Activated T-helper 1 cell treated with anti-CD3 and anti-CD28 coated beads, Interleukin-12 subunit alpha, Interleukin-12 subunit beta, Interleukin-2, Interleukin-4 antibody, amounts not matched to agents 30 ng/mL and 10 ng/mL and 1 ng/mL, durations not matched to agents 14 hours and 24 hours and 36 hours (primary cell): ENCODE data around the gene PDE3A. TPM values are rescaled to one million over a fixed set of nuclear protein-coding genes. Genes with fewer than 3 reads are reported as not detected.

Experiments used
- DNase-seq: peaks from one replicate; pipeline ENCODE4 v3.0.0; 2021; ENCODE audit warnings: low spot score
- H3K27ac Mint-ChIP-seq: one replicate; pipeline ENCODE4 v1.8.0; 2021; ENCODE audit warnings: mild to moderate bottlenecking, mixed read lengths
- H3K27me3 Mint-ChIP-seq: one replicate; pipeline ENCODE4 v1.8.0; 2022; ENCODE audit warnings: mild to moderate bottlenecking, moderate library complexity, mixed read lengths; ENCODE audit not compliant: insufficient read depth
- H3K36me3 Mint-ChIP-seq: one replicate; pipeline ENCODE4 v1.8.0; 2021; ENCODE audit warnings: low read depth, mixed read lengths
- H3K4me1 Mint-ChIP-seq: one replicate; pipeline ENCODE4 v1.8.0; 2021; ENCODE audit warnings: low read depth, mixed read lengths
- H3K4me3 Mint-ChIP-seq: one replicate; pipeline ENCODE4 v1.8.0; 2021; ENCODE audit warnings: mild to moderate bottlenecking, moderate library complexity, mixed read lengths
- H3K9me3 Mint-ChIP-seq: one replicate; pipeline ENCODE4 v1.8.0; 2021; ENCODE audit warnings: mixed read lengths
- intact Hi-C: fragments of 100-400 bp; cut with micrococcal nuclease; formaldehyde crosslinking; loops from one replicate; pipeline ENCODE4 v1.15.1; 2024
- total RNA-seq: library from RNA; stranded (reverse); gene quantifications from 2 replicates; pipeline ENCODE4 v1.2.3, GENCODE V29; 2022

PDE3A gene
- total RNA-seq, 1 donor from 2014 or later, result not detected

DNA sequence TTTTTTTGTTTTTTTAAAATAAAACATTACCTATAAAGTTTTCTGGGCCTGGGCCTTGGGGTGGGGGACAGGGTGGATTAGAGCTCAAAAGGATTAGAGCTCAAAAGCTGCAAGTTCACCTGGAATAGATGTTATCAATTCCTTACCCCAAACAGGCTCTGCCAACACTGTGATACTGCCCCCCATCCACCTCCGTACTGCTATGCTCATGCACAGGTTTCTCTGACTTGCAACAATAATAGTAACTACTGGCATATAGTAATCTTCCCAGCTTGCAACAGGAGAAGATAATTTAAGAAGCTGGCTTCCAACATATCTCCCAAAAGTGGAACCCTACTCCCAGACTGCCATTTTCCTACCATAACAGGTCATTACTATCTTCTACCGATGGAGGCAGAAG is 275.5 kb downstream of the PDE3A start:
- Mint-ChIP-seq H3K4me3 (no peak overlapping the region), H3K4me1 (no peaks in the 10 kb centered on the region), H3K27ac (no peak overlapping the region), H3K27me3 (no peaks in the 10 kb centered on the region), H3K36me3 (no peaks in the 10 kb centered on the region), H3K9me3 (no peaks in the 10 kb centered on the region)
- intact Hi-C loops, result no loop called here
- no peak for DNase-seq

DNA sequence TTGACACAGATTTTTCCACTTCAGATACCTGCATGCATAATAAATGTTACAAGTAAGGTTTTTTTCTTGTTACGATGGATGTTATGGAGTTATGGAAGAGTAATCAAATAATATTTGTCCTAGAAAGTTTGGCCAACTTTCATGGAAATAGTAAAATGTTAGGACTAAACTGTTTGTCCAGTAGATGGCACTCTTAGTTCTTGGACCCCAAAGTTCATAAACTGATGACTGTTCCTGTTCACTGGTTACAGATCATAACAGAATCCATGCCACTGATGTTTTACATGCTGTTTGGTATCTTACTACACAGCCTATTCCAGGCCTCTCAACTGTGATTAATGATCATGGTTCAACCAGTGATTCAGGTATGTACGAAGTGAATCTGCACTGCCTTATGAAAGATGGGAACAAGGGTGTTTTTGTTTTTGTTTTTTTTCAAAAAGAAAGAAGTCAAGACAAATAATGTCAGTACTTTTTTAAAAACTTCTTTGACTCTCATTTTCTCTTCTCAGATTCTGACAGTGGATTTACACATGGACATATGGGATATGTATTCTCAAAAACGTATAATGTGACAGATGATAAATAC is 278.0 kb downstream of the PDE3A start:
- Mint-ChIP-seq H3K9me3 (no peaks in the 10 kb centered on the region), H3K4me1 (no peaks in the 10 kb centered on the region), H3K4me3 (no peak overlapping the region), H3K27ac (no peak overlapping the region), H3K36me3 (no peaks in the 10 kb centered on the region), H3K27me3 (no peaks in the 10 kb centered on the region)
- intact Hi-C loops, result loop anchor here (2.0 kb wide), 1 partner anchor 524 kb away; no protein-coding TSS in a partner anchor
- DNase-seq, result no peak

DNA sequence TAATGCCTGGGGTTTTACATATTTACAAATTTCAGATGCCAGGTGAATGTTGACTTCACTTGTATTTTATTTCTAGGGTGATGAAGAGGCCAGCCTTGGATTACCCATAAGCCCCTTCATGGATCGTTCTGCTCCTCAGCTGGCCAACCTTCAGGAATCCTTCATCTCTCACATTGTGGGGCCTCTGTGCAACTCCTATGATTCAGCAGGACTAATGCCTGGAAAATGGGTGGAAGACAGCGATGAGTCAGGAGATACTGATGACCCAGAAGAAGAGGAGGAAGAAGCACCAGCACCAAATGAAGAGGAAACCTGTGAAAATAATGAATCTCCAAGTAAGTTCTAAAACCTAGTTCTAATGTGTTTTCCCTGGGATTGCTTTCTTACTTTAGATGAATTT is 285.5 kb downstream of the PDE3A start:
- intact Hi-C loops, result no loop called here

DNA sequence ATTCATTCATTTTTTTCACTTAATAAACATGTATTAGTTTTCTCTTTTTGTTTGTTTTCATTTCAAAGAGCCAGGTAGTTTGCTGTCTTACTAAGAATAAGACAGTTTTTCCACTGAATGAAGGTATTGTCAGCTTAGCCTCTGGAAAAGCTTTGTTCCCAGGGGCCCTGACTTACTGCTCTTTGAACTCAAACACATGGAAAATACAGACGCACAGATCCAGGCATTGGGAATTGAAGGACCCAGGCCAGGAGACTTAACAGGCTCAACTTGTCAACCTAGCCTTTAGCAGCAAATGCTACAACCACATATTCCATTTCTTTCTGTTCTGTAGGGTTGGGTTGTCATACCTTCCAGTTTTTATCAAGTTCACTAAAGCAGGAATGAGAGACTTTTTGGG is 288.3 kb downstream of the PDE3A start:
- H3K27ac Mint-ChIP-seq, result no peak overlapping the region
- intact Hi-C loops, result no loop called here

More for the DNA sequence above, 285.5 kb downstream of the PDE3A start:
- Mint-ChIP-seq H3K27me3 (no peaks in the 10 kb centered on the region), H3K4me3 (no peak overlapping the region), H3K4me1 (no peaks in the 10 kb centered on the region), H3K9me3 (no peaks in the 10 kb centered on the region), H3K36me3 (no peaks in the 10 kb centered on the region), H3K27ac (no peak overlapping the region)
- no peak for DNase-seq

DNA sequence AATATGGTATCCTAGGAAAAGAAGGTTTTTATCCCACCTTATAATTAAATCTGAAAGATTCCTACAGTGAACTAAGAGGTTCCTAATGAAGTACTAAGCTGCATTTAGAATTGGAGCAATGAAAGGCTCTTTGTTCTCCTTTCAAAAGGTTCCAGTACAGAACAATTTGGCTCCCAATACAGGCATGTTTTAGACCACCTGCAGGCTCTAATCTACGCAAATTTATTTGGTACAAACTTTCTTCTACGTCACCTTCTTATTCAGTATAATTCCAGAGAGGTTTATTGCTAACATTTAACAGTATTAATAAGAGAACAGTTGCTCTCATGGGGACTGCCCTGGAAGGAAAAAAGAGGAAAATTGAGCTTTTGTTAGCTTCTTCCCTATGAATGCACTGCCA is 289.2 kb downstream of the PDE3A start:
- no peak overlapping the region for H3K4me3 Mint-ChIP-seq
- no peaks in the 10 kb centered on the region for H3K4me1 Mint-ChIP-seq
- peaks cover 29% of the 10 kb centered on the region for H3K9me3 Mint-ChIP-seq
- no peak for DNase-seq
- no peak overlapping the region for H3K27ac Mint-ChIP-seq
- no peaks in the 10 kb centered on the region for H3K27me3 Mint-ChIP-seq
- no peaks in the 10 kb centered on the region for H3K36me3 Mint-ChIP-seq
- intact Hi-C loops, result no loop called here

More for the DNA sequence above, 288.3 kb downstream of the PDE3A start:
- no peaks in the 10 kb centered on the region for H3K36me3 Mint-ChIP-seq
- H3K4me1 Mint-ChIP-seq, result no peaks in the 10 kb centered on the region
- no peak for DNase-seq
- peaks cover 20% of the 10 kb centered on the region for H3K9me3 Mint-ChIP-seq
- H3K4me3 Mint-ChIP-seq, result no peak overlapping the region
- no peaks in the 10 kb centered on the region for H3K27me3 Mint-ChIP-seq

DNA sequence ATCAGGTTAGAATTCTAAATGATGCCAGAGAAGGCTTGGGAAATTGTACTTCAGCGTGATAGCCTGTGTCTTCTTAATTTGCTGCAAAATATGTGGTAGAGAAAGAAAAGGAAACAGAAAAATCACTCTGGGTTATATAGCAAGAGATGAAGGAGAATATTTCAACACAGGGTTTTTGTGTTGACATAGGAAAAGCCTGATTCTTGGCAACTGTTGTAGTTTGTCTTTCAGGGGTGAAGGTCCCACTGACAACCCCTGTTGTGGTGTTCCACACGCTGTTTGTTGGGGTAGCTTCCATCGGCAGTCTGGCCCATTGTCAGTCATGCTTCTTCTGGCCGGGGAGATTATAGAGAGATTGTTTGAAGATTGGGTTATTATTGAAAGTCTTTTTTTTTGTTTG is 313.0 kb downstream of the PDE3A start:
- no peaks in the 10 kb centered on the region for H3K27me3 Mint-ChIP-seq
- intact Hi-C loops, result no loop called here
- H3K27ac Mint-ChIP-seq, result no peak overlapping the region
- H3K4me3 Mint-ChIP-seq, result no peak overlapping the region
- H3K36me3 Mint-ChIP-seq, result no peaks in the 10 kb centered on the region
- no peak for DNase-seq
- H3K9me3 Mint-ChIP-seq, result peaks cover 17% of the 10 kb centered on the region
- no peaks in the 10 kb centered on the region for H3K4me1 Mint-ChIP-seq

DNA sequence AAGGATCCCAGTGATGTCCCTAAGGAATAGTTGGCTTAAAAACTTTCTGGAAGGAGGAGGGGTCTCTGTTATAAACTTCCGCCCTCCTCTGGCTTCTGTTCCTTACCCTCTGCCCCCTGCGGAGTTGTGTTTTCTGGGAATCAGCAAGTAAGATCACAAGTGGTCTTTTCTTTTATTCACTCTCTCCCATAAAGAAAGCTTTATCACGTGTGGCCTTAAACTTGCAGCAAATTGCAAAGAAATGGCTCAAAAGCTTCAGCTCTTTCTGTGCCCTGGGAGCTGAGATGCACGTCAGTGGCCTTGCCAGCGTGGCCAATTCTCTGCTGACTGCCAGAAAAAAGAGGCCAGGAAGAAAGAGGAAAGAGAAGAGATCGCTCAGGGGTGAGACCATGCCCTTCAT is 326.9 kb downstream of the PDE3A start, which contains the start of gene SLCO1C1:
Gene SLCO1C1, plus strand, starts transcription at position 101 of the 400 bp plus-strand sequence. CDS start 4,245 bp downstream, outside the sequence.
- Mint-ChIP-seq H3K4me3 (no peak within 1 kb of the TSS), H3K4me1 (no peaks in the 10 kb centered on the region), H3K27ac (no peak within 1 kb of the TSS), H3K27me3 (no peaks in the 10 kb centered on the region), H3K9me3 (no peaks in the 10 kb centered on the region), H3K36me3 (no peaks in the 10 kb centered on the region)
- DNase-seq, result no peak
- intact Hi-C loops, result no loop called here

DNA sequence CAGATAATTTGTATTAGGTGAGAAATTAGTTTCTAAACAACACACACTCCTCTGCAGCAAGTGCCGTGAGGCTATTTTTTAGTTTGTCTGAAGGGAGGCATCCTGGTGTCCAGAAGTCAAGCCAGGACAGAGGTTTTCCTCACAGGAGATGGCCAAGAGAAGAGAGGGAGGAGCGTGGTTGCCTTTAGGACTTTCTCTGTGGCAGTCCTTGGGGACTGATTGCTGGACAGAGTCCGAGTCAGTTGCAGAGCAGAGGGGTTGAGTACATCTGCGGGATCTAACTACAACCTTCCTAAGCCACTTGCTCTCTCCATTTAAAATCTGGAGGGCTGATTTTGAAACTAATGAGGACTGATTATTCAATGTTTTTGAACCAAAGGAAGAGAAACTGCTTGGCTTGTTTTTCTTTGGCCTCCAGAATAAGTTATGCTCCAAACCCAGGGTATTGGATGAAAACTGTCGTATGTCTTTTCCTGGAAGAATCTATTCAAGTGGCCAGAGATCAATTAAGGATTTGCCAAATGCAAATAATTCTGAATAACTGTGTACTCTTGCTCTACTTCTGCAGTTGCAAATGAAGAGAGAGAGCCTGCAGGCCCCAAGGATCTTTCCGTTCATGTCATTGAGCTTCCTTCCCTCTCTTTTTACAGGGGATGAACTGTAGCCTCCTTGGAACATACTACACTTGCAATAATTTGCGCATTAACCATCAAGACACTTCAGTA is 328.0 kb downstream of the PDE3A start:
- intact Hi-C loops, result no loop called here
- Mint-ChIP-seq H3K27ac (no peak overlapping the region), H3K4me3 (no peak overlapping the region), H3K9me3 (no peaks in the 10 kb centered on the region), H3K36me3 (no peaks in the 10 kb centered on the region), H3K4me1 (no peaks in the 10 kb centered on the region), H3K27me3 (no peaks in the 10 kb centered on the region)
- no peak for DNase-seq

DNA sequence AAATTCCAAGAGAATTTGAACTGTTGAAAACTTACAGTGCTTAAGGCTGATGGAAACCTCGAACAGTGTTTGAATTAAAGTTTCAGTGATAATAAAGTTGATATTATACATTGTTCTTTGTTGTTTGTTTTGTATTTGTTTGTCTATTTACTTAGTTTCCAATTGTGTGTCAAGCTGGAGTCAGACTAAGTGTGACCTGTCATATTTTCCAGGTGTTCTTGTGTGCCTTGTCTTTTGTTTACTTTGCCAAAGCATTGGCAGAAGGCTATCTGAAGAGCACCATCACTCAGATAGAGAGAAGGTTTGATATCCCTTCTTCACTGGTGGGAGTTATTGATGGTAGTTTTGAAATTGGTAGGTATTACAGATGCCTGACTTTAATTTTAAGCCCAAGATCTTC is 332.8 kb downstream of the PDE3A start:
- Mint-ChIP-seq H3K27ac (no peak overlapping the region), H3K36me3 (no peaks in the 10 kb centered on the region), H3K9me3 (no peaks in the 10 kb centered on the region), H3K4me3 (no peak overlapping the region), H3K27me3 (no peaks in the 10 kb centered on the region), H3K4me1 (no peaks in the 10 kb centered on the region)
- DNase-seq, result no peak
- intact Hi-C loops, result no loop called here

DNA sequence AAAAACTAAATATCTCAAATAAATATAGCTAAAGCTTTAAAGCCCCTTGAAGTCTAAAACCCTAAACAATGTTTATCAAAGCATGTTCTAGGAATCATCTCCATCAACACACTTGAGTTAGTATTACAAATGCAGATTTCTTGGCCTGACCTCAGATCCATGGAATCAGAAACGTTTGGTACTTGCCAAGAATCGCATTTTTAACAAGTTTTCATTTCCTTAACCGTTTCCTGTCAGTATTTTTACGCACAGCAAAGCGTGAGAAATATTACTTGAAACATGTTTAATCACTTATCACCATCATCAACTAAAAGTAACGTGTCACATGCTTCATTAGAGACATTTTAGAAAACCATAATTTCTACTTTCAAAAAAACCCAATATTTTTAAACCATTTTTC is 336.5 kb downstream of the PDE3A start:
- intact Hi-C loops, result no loop called here
- Mint-ChIP-seq H3K27me3 (no peaks in the 10 kb centered on the region), H3K27ac (no peak overlapping the region), H3K4me3 (no peak overlapping the region), H3K9me3 (no peaks in the 10 kb centered on the region), H3K36me3 (no peaks in the 10 kb centered on the region), H3K4me1 (no peaks in the 10 kb centered on the region)
- DNase-seq, result no peak

DNA sequence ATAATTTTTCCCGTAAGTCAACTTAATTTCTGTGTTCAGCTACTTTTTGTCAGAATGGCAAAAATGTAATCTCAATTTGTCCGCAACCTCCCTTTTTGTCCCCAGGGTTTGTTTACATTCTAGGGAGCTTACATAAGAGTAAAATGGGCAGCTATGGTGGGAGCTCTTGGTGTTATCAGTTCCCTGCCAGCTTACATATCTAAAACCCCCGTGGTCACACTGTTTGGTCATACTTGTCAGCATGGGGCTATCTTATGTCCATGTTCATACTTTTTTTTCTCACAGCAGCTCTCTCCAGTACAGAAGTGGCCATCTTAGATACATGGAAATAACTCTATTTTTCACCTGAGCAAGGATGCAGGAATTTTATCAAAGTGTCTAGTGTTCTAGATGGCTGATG is 343.5 kb downstream of the PDE3A start:
- Mint-ChIP-seq H3K36me3 (no peaks in the 10 kb centered on the region), H3K27ac (no peak overlapping the region), H3K27me3 (no peaks in the 10 kb centered on the region), H3K4me3 (no peak overlapping the region), H3K9me3 (no peaks in the 10 kb centered on the region), H3K4me1 (no peaks in the 10 kb centered on the region)
- intact Hi-C loops, result no loop called here
- DNase-seq, result no peak

DNA sequence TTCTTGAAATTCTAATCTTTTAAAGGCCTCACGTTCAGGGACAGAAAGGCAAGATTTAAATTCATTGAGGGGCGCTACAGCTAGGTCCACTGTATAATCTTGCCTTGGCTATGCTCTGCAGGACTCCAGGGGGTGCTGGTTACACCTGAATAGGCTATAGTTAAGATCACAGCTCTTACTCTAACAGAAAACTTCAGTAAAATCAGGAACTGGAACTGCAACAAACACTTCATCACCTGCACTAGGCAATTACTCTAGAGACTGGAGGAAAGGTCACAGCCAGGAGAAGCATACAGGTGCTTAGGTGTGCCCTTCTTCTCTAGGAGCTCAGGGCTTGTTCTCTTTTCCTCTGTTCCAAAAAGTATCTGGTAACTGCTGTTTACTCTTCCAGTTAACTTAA is 347.7 kb downstream of the PDE3A start:
- Mint-ChIP-seq H3K27me3 (no peaks in the 10 kb centered on the region), H3K27ac (no peak overlapping the region), H3K36me3 (no peaks in the 10 kb centered on the region), H3K9me3 (no peaks in the 10 kb centered on the region), H3K4me3 (no peak overlapping the region), H3K4me1 (no peaks in the 10 kb centered on the region)
- DNase-seq, result no peak
- intact Hi-C loops, result no loop called here

DNA sequence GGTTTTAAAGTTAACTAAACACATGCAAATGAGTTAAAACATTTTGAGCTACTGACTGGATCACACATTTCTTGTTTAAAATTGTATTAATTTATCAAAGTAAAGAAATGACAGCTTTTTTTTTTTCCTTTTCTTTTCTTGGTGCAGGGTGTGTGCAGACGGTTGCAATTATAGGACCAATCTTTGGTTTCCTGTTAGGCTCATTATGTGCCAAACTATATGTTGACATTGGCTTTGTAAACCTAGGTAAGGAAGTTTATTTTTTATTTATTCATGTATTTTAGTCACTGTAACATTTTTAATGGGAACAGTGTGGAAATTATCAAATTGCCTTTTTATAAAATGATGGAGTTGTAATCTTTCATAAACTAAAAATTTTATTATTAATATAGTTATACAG is 348.6 kb downstream of the PDE3A start:
- no peak overlapping the region for H3K4me3 Mint-ChIP-seq
- no peak overlapping the region for H3K27ac Mint-ChIP-seq
- DNase-seq, result no peak
- intact Hi-C loops, result no loop called here
- H3K9me3 Mint-ChIP-seq, result no peaks in the 10 kb centered on the region
- H3K4me1 Mint-ChIP-seq, result no peaks in the 10 kb centered on the region
- no peaks in the 10 kb centered on the region for H3K27me3 Mint-ChIP-seq
- no peaks in the 10 kb centered on the region for H3K36me3 Mint-ChIP-seq
